PC-9 (cell line): ENCODE results near the gene MICU2. TPM values are rescaled to one million over a fixed set of nuclear protein-coding genes. Genes with fewer than 3 reads are reported as not detected.
A peak's percentile ranks its signal among the peaks of the same experiment; 100 is the strongest.

Experiments
- BruUV-seq: library from RNA; stranded (reverse); fragments of 400-500 nt; replicated peaks from 2 replicates; lab custom pipeline; 2021; lab: Mats Ljungman, UMichigan
- CTCF ChIA-PET: fragments of 300-600 bp; sonication (Branson Sonifier 250); formaldehyde crosslinking; loops from one replicate; lab custom pipeline; 2022; ENCODE audit warnings: antibody characterized with exemption; lab: Charles Lee
- POLR2A ChIA-PET: fragments of 300-600 bp; sonication (Branson Sonifier 250); formaldehyde crosslinking; loops from one replicate; lab custom pipeline; 2022; ENCODE audit warnings: antibody characterized with exemption; ENCODE audit not compliant: unreplicated experiment; lab: Charles Lee
- DNase-seq, 2 experiments: peaks; one replicate each; pipeline versions ENCODE4 v3.0.0 to v3.0.0-alpha.2; 2015 to 2022; ENCODE audit warnings: mixed read lengths in 1 of 2
- H2AFZ ChIP-seq: fragments of 200-600 bp; sonication (generic); 2 replicates; pipeline ENCODE4 v1.8.1; 2017; ENCODE audit warnings: antibody characterized with exemption
- H3F3A ChIP-seq: fragments of 200-600 bp; sonication (generic); 2 replicates; pipeline ENCODE4 v1.8.1; 2017; ENCODE audit warnings: antibody characterized with exemption, mild to moderate bottlenecking, low read depth; ENCODE audit not compliant: insufficient read depth
- H3K27ac ChIP-seq: fragments of 200-600 bp; sonication (generic); 2 replicates; pipeline ENCODE4 v1.6.1; 2016; ENCODE audit warnings: mixed run types
- H3K27me3 ChIP-seq: fragments of 200-600 bp; sonication (generic); 2 replicates; pipeline ENCODE4 v1.6.1; 2016; ENCODE audit warnings: low read depth, mixed run types; ENCODE audit not compliant: insufficient read depth
- H3K36me3 ChIP-seq: fragments of 200-600 bp; sonication (generic); 2 replicates; pipeline ENCODE4 v1.6.1; 2016; ENCODE audit warnings: low read depth, mixed run types
- H3K4me1 ChIP-seq: fragments of 200-600 bp; sonication (generic); replicated peaks from 2 replicates; pipeline ENCODE4 v1.6.1; 2016; ENCODE audit warnings: mixed run types; ENCODE audit not compliant: insufficient read depth
- H3K4me2 ChIP-seq: fragments of 200-600 bp; sonication (generic); 2 replicates; pipeline ENCODE4 v1.6.1; 2017; ENCODE audit warnings: mixed run types
- H3K4me3 ChIP-seq: fragments of 200-600 bp; sonication (generic); 2 replicates; pipeline ENCODE4 v1.6.1; 2016; ENCODE audit warnings: mixed run types
- H3K79me2 ChIP-seq: fragments of 200-600 bp; sonication (generic); 2 replicates; pipeline ENCODE4 v1.6.1; 2017; ENCODE audit warnings: low read depth, mixed run types
- H3K9me2 ChIP-seq: fragments of 200-600 bp; sonication (generic); 2 replicates; pipeline ENCODE4 v1.8.1; 2017; ENCODE audit warnings: mild to moderate bottlenecking; ENCODE audit not compliant: insufficient read depth
- H3K9me3 ChIP-seq: fragments of 200-600 bp; sonication (generic); 2 replicates; pipeline ENCODE4 v1.8.1; 2016; ENCODE audit warnings: low read depth; ENCODE audit not compliant: insufficient read depth
- H4K20me1 ChIP-seq: fragments of 200-600 bp; sonication (generic); 2 replicates; pipeline ENCODE4 v1.8.1; 2017; ENCODE audit not compliant: insufficient read depth
- CTCF ChIP-seq: fragments of 200-600 bp; sonication (generic); conservative IDR thresholded peaks from 2 replicates; pipeline ENCODE4 v1.6.1; 2017; ENCODE audit warnings: mixed run types, antibody characterized with exemption, mild to moderate bottlenecking, moderate library complexity
- EZH2 ChIP-seq: fragments of 200-600 bp; sonication (generic); IDR thresholded peaks from 2 replicates; pipeline ENCODE4 v1.8.0; 2017; ENCODE audit warnings: antibody characterized with exemption, low read depth
- intact Hi-C: fragments of 100-400 bp; cut with micrococcal nuclease; formaldehyde crosslinking; loops from one replicate; pipeline ENCODE4 v1.10.0; 2022; ENCODE audit not compliant: unreplicated experiment
- total RNA-seq: library from RNA; stranded (reverse); gene quantifications from 2 replicates; pipeline ENCODE4 v1.2.3, GENCODE V29; 2021

Gene MICU2
- total RNA-seq, 1 experiment from 2014 or later: 18.3 TPM

GRCh38 chr13:21546372-21546771, 57.6 kb downstream of the MICU2 start:
- Histone ChIP-seq H3K9me3 (no peaks in the 10 kb centered on the region), H3K4me3 (no peak overlapping the region), H3F3A (no peaks in the 10 kb centered on the region; the same call in 1 of the 2 replicates), H2AFZ (no peak overlapping the region), H3K79me2 (0 out of 2 replicates have a peak, but pooled peaks cover 2% of the 10 kb centered on the region), H3K27me3 (no peaks in the 10 kb centered on the region), H4K20me1 (peaks cover 11% of the 10 kb centered on the region; the same call in 1 of the 2 replicates), H3K9me2 (no peaks in the 10 kb centered on the region), H3K4me1 (peaks cover 18% of the 10 kb centered on the region), H3K36me3 (no peaks in the 10 kb centered on the region), H3K4me2 (no peak overlapping the region), H3K27ac (no peak overlapping the region)
- ChIA-PET CTCF (interaction anchor here (0.5 kb wide), 1 partner anchor 29 kb away, joined by 7 read pairs; no protein-coding TSS in a partner anchor), POLR2A (no interaction called here)
- no peak for DNase-seq
- no peak for TF ChIP-seq EZH2
- TF ChIP-seq CTCF: no peak
- intact Hi-C loops: no loop called here
- no TSS peak for BruUV-seq

- Histone ChIP-seq H3K27me3 (no peaks in the 10 kb centered on the region), H3K4me2 (no peak overlapping the region), H3K9me2 (no peaks in the 10 kb centered on the region), H3K27ac (no peak overlapping the region), H3K36me3 (no peaks in the 10 kb centered on the region), H2AFZ (no peak overlapping the region), H3K4me3 (no peak overlapping the region), H3K9me3 (no peaks in the 10 kb centered on the region), H3F3A (no peaks in the 10 kb centered on the region; the same call in 1 of the 2 replicates), H3K79me2 (0 out of 2 replicates have a peak, but pooled peaks cover 2% of the 10 kb centered on the region), H3K4me1 (peaks cover 30% of the 10 kb centered on the region), H4K20me1 (peaks cover 11% of the 10 kb centered on the region; the same call in 1 of the 2 replicates)
- TF ChIP-seq EZH2: no peak
- no peak for TF ChIP-seq CTCF
- intact Hi-C loops: no loop called here
- BruUV-seq: no TSS peak
- ChIA-PET POLR2A (no interaction called here), CTCF (no interaction called here)
- no peak for DNase-seq
Measured at GRCh38 chr13:21544515-21544914, 59.5 kb downstream of the MICU2 start.

- peaks cover 30% of the 10 kb centered on the region for H3K4me1 ChIP-seq
- intact Hi-C loops: no loop called here
- H3K79me2 ChIP-seq: 0 out of 2 replicates have a peak, but pooled peaks cover 2% of the 10 kb centered on the region
- peak in 1 of 2 experiments; percentile 64 for DNase-seq
- BruUV-seq: no TSS peak
- no peaks in the 10 kb centered on the region for H3K9me2 ChIP-seq
- H3K36me3 ChIP-seq: no peaks in the 10 kb centered on the region
- H3K4me3 ChIP-seq: no peak overlapping the region
- H3K9me3 ChIP-seq: no peaks in the 10 kb centered on the region
- no peaks in the 10 kb centered on the region for H3K27me3 ChIP-seq
- no peak overlapping the region for H2AFZ ChIP-seq
- peak overlapping the region; percentile 21 for H3K4me2 ChIP-seq
- ChIA-PET POLR2A (no interaction called here), CTCF (no interaction called here)
- no peaks in the 10 kb centered on the region for H3F3A ChIP-seq
- H3K27ac ChIP-seq: no peak overlapping the region
- no peak for TF ChIP-seq EZH2
- TF ChIP-seq CTCF: no peak
- H4K20me1 ChIP-seq: peaks cover 11% of the 10 kb centered on the region; the same call in 1 of the 2 replicates
Measured at GRCh38 chr13:21542563-21542962, 61.4 kb downstream of the MICU2 start.
